ENCODE data around the gene PAQR4.
A peak's percentile ranks its signal among the peaks of the same experiment; 100 is the strongest.

The PAQR4 gene

DNA sequence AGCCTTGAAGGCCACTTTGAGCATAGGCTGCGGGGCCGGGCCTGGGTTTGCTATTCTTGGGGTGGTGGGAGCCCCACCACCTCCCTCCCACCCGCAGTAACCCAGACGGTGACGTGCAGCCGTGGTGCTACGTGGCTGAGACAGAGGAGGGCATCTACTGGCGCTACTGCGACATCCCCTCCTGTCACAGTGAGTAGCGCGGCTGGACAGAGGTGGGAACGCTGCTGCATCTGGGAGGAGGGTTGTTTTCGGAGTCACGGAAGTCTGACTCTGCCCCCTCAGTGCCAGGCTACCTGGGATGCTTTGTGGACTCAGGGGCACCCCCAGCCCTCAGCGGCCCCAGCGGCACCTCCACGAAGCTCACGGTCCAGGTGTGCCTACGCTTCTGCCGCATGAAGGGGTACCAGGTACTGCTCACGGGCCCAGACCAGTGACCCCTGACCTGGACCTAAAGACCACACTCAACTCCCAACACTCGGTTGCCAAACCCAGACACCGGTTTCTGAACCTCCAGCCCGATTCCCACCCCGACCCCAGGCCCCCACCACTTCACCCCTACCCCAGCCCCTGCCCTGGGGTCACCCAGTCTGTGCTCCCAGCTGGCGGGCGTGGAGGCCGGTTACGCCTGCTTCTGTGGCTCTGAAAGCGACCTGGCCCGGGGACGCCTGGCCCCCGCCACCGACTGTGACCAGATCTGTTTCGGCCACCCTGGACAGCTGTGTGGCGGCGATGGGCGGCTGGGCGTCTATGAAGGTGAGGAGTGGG lies 2.9 kb upstream of the PAQR4 start:
- no peak for DNase-seq

DNA sequence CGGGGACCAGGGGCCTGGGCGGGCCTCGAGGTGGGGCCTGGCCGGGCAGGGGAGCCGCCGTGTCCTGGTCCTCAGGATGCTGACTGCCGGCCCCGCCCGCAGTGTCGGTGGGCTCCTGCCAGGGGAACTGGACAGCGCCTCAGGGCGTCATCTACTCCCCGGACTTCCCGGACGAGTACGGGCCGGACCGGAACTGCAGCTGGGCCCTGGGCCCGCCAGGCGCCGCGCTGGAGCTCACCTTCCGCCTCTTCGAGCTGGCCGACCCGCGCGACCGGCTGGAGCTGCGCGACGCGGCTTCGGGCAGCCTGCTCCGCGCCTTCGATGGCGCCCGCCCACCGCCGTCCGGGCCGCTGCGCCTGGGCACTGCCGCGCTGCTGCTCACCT lies 2.3 kb upstream of the PAQR4 start:
- DNase-seq, result no peak

DNA sequence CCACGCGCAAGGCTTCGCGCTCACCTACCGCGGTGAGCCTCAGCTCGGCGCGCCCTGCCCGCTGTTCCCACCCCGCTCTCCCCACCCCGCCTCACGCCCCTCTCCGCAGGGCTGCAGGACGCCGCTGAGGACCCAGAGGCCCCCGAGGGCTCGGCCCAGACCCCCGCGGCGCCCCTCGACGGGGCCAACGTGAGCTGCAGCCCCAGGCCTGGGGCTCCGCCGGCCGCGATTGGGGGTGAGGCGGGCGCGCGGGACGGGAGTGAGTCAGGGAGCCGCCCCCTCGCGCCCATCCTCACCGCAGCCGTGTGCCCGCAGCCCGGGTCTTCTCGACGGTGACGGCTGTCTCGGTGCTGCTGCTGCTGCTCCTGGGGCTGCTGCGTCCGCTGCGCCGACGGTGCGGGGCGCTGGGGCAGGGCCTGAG lies 1.9 kb upstream of the PAQR4 start:
- DNase-seq, result no peak

DNA sequence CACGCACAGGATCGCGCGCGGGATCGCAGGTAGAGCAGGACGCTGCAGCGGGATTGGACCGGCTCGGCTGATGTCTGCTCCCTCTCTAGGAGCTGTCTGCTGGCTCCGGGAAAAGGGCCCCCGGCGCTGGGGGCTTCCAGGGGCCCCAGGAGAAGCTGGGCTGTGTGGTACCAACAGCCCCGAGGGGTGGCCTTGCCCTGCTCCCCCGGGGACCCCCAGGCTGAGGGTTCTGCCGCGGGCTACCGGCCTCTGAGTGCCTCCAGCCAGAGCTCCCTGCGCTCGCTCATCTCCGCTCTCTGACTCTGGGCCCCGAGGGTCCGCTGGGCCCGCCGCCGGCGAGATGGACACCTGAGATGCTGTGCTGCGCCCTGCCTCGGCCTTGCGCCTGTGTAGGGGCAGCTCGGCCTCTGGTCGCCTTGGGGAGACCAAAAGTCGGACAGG lies 1.4 kb upstream of the PAQR4 start:
- DNase-seq, result no peak

DNA sequence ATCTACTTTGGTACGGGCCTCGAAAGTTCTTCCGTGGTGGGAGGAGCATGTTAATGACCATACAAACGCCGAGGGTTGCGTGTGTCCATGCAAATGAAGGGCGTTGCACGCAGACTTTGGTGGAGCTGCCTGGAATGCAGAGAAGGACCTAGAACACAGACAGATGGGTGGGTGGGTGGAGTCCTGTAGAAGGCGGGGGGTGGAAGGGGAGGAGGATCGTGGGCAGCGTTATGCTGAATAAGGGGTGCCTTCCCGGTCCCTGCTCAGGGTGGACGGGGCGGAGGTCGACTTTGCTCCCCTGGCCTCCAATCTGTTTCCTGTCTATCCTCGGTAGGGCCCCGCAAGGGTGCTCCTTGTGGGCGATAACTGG lies 795 bp upstream of the PAQR4 start:
- no peak for DNase-seq

DNA sequence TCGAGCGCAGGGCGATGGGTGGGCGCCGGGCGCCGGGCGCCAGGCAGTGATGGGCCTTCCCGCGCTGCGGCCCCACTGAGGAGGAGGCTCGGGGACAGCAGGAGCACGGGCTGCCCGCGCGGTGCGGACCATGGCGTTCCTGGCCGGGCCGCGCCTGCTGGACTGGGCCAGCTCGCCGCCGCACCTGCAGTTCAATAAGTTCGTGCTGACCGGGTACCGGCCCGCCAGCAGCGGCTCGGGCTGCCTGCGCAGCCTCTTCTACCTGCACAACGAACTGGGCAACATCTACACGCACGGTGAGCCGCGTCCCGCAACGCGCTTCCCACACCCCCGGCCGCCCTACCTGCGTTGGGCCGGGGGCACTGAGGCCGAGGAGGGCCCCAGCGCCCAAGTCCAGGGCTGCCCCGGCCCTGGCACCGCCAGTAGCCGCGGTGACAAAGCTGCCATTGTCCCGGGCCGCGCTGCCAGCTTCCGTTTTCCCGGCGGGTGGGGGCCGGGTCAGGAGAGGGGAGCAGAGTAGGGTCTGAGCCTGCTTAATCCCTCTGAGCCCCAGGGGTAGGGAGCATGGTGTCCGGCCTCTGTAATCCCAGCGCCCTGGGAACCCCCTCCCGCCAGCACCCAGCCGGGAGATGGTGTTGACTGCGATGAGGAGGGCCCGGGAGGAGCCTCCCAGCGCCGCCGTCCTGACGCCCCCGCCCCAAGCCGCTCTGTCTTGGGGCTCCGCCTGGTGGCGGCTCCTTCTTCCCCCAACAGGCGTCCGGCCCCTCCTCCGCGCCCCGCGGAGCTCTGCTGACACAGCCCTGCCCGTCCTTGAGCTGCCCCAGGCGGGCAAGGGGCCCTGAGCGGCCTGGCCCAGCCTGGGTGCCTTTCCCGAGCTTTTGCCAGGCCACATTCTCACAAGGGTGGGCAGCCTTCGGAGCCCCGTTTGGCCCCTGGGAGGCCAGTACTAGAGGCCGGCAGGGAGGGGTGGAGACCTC lies 685 bp downstream of the PAQR4 start:
- peak; percentile 45 for DNase-seq

DNA sequence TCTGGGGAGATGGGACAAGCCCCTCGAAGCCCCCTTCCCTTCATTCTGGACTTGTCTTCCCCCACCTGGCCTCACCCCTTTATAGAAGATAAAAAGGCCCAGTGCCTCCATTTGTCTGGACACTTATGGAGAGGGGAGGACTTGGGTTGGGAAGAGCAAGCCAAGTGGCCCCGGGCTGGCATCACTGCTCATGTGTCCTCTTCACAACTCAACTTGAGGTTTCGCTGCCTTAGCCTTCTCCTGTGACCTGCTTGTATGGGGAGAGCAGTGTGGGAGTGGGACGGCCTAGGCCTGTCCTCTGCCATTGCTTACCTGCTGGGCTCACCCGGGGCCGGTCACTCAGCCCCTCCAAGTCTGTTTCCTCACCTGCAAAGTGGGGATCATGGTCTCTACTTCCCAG lies 1.4 kb downstream of the PAQR4 start:
- no peak for DNase-seq

DNA sequence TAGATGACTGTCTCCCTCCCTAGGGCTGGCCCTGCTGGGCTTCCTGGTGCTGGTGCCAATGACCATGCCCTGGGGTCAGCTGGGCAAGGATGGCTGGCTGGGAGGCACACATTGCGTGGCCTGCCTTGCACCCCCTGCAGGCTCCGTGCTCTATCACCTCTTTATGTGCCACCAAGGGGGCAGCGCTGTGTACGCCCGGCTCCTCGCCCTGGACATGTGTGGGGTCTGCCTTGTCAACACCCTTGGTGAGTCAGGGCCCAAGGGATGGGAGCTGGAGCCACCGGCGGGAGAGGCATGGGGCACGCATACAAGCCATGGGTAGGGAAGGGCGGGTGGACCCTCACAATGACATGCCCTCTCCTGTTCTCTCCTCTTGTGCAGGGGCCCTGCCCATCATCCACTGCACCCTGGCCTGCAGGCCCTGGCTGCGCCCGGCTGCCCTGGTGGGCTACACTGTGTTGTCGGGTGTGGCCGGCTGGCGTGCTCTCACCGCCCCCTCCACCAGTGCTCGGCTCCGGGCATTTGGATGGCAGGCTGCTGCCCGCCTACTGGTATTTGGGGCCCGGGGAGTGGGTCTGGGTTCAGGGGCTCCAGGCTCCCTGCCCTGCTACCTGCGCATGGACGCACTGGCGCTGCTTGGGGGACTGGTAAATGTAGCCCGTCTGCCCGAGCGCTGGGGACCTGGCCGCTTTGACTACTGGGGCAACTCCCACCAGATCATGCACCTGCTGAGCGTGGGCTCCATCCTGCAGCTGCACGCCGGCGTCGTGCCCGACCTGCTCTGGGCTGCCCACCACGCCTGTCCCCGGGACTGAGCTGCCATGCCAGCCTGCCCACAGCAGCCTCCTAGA lies 2.2 kb downstream of the PAQR4 start:
- no peak for DNase-seq

DNA sequence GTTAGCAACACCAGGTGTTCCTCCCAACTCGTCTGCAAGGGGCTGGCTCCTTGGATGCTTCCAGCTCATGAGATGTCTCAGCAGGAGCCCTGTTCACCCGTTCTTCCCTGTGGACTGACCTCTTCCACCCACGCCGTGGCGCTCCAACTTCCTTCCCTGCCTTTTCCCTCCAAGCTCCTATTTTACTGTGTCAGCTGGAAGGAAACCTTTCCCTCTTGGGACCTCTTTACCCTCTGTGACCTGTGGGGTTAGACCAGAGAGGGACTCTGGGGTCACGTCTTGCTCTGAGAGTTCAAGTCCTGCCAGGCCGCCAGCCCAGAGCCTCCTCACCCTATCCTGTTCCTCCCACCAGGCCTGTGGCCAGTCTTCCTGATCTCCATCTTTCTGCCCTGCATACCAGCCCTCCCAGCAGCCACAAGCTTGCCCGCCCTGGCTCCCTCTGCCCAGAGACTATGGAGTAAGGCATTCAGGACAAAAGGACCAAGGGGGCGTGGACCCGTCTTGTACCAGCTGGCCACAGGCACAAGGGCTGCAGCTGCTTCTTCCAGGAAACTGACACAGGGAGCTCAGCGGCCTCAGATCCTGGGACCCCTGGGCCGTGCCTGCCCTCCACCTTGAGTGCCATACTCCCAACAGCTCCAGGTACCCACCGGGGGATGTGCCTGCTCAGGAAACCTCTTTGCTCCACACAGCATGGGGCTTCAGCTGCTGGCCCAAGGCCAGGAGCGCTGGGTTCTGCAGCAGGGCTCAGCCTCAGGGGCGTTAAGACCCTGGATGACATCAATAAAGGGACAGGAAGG lies 3.0 kb downstream of the PAQR4 start:
- DNase-seq, result no peak

DNA sequence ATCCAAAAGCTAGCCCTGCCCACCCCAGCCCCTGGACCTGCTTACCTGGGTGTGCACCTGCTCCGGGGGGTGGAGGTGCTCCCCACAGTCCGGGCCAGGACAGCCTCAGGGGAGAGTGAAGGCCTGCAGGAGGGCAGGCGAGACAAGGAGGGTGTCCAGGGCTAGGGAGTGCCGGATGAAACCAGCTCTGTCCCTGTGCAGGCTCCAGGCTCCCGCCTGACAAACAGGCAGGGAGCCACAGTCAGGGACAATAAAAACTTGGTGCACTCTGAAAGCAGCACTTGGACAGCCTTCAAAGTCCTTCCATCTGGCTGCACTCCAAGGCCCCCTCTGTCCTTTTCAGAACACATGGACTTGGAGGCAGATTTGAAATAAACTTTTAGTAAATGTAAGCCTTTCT lies 3.9 kb downstream of the PAQR4 start:
- peak; percentile 33 for DNase-seq

DNA sequence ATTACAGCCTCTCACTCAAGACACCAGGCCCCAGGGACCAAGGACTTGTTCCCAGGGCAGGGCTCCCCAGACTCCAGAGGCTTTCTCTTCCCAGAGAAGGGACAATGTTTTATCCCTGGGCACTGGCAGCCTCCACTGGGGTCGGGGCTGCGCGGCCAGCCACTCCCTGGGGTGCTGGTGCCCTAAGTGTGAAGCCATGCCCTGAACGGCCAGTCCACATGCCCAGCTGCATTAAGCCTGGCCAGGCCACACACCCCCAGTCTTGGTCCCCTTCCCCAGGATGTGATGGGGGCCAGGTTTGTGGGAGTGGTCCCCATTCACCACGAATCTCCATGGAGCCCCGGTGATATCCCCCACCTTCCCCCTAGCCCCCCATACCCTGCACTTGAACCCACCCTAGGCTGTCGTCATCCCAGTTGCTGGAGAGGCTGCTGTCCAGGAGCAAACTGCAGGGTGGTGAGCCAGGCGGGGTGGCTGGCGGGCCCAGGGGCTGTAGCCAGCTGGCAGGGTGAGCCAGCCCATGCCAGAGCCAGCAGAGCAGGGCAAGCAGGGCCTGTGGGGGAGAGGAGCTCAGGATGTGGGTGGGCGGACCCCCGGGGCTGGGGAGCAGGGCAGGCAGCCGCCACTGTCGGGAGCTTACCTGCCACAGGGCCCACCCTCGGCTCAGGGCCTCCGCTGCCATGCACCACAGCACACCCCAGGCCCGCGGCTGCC lies 4.6 kb downstream of the PAQR4 start:
- no peak for DNase-seq

DNA sequence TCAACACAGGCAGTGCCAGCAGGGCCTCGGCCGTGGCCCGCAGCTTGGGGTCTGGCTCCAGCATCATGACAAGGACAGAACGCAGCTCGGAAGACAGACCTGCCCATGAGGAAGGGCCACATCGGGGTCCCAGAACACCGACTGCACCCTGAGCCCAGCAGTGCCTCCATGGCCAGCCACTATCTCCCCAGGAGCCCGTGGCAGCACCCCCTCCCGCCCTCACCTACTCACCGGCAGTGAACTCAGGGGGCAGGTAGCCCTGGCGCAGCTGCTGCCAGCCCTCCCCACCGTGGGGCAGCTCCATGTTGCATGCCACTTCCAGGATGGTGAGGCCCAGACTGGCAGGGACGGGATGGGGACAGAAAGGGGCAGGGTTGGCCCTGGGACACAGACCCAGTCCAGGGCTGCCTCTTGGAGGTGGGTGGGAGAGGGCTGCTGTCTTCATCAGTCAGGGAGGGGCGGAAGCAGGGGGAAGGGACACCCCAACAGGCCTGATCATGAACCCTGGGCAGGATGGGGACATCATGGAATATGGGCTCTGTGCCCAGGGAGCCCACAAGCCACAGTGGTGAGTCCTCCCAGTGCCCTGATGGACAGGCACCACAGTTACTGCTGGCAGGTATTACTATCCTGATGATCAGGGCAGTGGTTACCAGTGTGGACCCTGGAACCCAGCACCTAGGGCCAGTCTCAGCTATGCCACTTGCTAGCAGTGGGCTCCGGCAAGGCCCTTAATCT lies 5.3 kb downstream of the PAQR4 start:
- DNase-seq, result no peak

DNA sequence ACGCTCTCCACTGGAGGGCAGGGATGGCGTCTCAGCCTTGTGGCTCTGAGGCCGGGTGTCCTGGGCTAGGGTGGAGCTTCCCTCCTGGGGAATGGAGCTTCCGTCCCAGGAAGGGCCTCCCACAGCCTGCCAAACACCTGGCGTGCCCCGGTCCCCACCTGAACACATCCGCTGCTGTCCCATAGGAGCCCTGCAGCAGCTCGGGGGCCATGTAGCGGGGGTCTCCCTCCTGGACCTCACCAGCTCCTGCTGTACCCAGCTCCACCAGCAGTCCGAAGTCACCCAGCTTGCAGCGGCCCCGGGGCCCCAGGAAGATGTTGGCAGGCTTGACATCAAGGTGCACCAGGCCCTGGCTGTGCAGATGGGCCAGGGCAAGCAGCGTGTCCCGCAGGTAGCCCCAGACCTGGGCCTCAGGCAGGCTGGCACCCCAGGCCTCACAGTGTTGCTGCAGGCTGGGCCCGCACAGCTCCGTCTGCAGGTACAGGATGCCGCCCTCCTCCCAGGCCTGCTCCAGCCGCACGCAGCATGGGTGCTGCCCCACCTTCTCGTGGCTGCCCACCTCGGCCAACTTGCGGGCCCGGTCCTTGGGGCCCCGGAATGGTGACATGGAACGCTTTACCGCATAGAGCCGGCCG lies 6.1 kb downstream of the PAQR4 start:
- DNase-seq, result no peak

DNA sequence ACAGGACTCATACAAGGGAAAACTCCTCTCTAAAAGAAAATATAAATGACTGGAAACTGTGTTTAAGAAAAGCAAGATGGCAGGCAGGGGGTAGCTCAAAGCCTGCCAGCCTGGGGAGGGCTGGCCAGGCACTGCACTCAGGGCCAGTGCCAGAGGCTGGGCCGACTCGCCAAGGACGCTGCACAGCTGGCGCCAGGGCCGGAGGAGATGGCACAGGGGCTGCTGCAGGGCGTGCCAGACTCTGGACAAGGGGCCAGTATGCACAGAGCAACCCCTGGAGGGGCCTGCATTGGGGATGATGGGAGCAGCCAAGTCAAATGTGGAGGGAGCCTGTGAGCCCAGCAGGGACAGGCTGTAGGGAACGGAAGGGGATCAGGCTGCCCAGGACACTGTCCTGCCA lies 7.1 kb downstream of the PAQR4 start:
- DNase-seq, result no peak

DNA sequence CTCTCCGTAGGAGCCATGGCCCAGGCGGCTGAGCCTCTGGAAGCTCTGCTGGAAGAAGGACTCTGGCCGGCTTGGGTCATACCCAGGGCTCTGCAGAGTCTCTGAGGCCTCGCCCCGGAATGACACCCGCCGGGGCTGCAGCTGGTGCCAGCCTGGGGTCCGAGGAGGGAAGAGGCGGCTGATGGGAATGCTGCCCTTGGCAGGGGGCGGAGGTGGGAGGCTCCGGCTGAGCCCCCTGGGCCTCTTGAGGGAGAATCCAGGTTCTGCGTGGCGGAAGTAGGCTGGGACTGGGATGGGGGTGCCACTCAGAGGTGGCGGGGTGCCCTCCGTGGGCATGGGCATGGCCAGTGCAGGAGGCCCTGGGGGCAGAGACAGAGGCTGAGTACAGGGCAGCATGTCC lies 7.5 kb downstream of the PAQR4 start:
- DNase-seq, result no peak

DNA sequence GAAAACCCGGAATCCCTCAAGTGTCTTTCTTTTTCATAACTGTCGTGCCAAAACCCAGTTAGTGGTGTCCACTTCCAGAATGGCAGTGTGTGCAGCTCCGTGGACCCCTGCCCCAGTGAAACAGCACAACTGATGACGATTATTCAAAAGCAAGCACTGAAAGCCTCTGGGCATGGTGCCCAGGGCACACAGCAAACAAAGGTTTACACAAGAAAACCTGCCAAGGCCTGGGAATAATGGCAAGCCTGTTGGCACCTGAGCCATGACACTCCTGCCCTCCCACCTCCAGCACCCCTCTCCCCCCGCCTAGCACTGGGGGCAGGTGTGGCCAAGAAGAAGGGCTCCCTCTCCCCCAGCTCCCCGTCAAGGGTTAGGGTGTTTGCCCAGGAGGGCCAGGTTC lies 8.3 kb downstream of the PAQR4 start:
- DNase-seq, result peak; percentile 86

DNA sequence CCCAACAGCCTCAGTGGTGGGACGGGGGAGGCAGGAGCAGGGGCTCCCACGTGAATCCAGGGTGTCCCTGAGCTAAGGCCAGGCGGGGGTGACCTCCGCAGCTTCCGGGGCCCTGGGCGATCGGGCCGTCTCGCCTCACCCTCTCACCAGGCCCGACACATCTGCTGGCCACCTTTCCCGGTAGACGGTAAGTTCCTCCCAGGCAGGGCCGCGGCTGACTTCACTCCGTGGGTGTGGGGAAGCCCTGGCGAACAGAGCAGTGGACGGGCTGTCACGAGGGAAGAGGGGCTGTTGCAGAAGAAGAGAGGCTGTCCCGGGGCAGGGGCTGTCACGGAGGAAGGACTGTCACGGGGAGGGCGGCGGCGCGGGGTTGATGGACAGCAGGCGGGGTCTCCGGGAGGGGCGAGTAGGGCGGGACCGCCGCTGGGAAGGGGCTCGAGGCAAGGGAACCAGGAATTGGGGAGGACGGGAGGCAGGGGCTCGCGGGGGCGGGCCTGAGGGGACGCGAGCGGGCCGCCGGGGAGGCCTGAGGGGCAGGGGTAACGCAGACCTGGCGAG lies 10.6 kb downstream of the PAQR4 start:
- no peak for DNase-seq

DNA sequence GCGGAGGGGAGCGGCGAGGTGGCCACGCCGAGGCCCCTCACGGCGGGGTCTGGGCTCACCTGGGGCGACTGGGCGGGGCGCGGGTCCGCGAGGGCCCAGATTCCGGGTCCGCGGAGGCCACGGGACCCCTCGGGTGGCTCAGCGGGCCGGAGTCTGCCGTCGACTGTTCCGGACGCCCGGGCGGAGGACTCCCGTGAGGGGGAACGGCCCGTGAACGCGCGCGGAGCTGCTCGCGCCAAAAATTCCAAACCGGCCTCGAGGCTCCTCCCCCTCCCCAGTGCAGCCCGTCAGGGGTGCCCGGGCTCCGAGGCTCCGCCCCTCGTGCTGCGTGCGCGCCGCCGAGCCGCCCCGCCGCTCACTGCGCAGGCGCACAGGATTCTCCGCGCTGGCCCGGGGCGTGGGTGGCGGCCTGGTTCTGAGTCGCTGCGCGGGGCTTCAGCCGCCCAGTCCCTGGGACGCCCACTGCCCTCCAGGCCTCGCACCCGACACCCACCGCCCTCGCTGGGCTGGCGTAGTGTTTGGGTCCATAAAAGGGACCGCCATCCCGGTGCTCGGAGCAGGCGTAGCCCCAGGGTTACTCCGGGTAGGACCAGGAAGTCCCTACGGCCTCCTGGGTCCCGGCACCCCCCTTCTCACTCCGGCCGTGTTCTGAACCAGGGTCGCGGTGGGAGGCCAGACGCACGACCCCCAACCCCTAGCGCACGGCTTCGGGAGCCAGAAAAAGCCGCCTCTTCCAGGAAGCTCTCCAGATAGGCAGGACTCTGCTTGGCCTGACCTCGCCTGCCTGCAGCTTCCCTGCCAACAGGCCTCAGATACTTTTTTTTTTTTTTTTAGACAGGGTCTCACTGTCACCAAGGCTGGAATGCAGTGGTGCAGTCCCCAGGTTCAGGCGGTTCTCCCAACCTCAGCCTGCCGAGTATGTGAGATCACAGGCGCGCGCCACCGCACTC lies 11.4 kb downstream of the PAQR4 start, which contains the start of gene PKMYT1:
TSS of gene PKMYT1 (minus strand) at position 220 of the 950 bp plus-strand sequence. CDS start 789 bp downstream, outside the sequence.
- peak; percentile 62 for DNase-seq
